Prostate gland (tissue), 2 donors: ENCODE data around the gene KRT13. TPM values are rescaled to one million over a fixed set of nuclear protein-coding genes. Genes with fewer than 3 reads are reported as not detected.

Experiments used
- DNase-seq: peaks from one replicate; pipeline ENCODE4 v3.0.0-alpha.2; 2019; ENCODE audit warnings: low spot score
- H3K27ac ChIP-seq, 2 donors: fragments of 200-600 bp; sonication (generic); 2 replicates each; pipeline ENCODE4 v1.5.1; 2017 to 2019
- H3K27me3 ChIP-seq: fragments of 200-600 bp; sonication (generic); replicated peaks from 2 replicates; pipeline ENCODE4 v1.5.1; 2019; ENCODE audit not compliant: insufficient read depth
- H3K36me3 ChIP-seq, 2 donors: fragments of 200-600 bp; sonication (generic); 1 replicate in 1 of 2; 2 replicates in 1 of 2; pipeline versions ENCODE4 v1.5.1 to v1.8.1; 2017 to 2019
- H3K4me1 ChIP-seq: fragments of 200-600 bp; sonication (generic); replicated peaks from 2 replicates; pipeline ENCODE4 v1.5.1; 2019
- H3K4me3 ChIP-seq, 2 donors: fragments of 200-600 bp; sonication (generic); 2 replicates each; pipeline ENCODE4 v1.5.1; 2017 to 2019
- H3K9me3 ChIP-seq: fragments of 200-600 bp; sonication (generic); 2 replicates; pipeline ENCODE4 v1.5.1; 2017
- POLR2A ChIP-seq: fragments of 450-650 bp; IDR thresholded peaks from one replicate; pipeline ENCODE4 v1.6.1; 2016; ENCODE audit warnings: antibody characterized with exemption, mild to moderate bottlenecking
- POLR2AphosphoS5 ChIP-seq: sonication (generic); formaldehyde crosslinking; IDR thresholded peaks from one replicate; pipeline ENCODE4 v1.6.1; 2017; ENCODE audit warnings: antibody characterized with exemption
- WGBS: methylation state at CpG from one replicate; pipeline ENCODE4 v1.1.5; 2018; 5-methylcytosine and 5-hydroxymethylcytosine counted together
- intact Hi-C: fragments of 100-400 bp; cut with DNase I; formaldehyde crosslinking; loops from one replicate; pipeline ENCODE4 v1.14.2; 2022
- total RNA-seq, 2 donors: library from RNA; depleted of rRNA; stranded (reverse); fragments of >200 nt; gene quantifications; one replicate each; pipeline ENCODE4 v1.1.0, GENCODE V29; 2016
- TF ChIP-seq, protein P1 (sequence below), 4 experiments: fragments of 200-600 bp in 2 of 4; fragments of 450-650 bp in 2 of 4; sonication (generic) in 2 of 4; IDR thresholded peaks; 1 replicate in 3 of 4; 2 replicates in 1 of 4; pipeline ENCODE4 v1.5.1; 2016 to 2019; ENCODE audit warnings: antibody characterized with exemption in 4 of 4, mild to moderate bottlenecking in 2 of 4, moderate library complexity in 2 of 4

KRT13 gene
- total RNA-seq, 2 donors from 2014 or later = 38.4 to 62.7 TPM

DNA sequence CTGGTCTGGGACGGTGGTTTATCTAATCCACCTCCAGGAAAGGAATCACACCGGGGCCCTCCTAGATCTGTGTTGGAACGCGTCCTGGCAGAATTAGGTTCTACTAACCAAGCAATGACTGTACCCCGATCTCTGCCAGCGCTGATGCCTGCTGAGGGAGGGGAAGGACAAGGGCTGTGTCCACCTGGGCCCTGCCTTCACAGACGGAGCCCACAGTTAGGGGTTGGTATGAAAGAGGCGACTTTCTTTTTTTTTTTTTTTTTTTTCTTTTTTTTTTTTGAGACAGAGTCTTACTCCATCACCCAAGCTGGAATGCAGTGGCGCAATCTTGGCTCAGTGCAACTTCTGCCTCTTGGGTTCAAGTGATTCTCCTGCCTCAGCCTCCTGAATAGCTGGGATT, 32.6 kb upstream of the KRT13 start:
- no peaks in the 10 kb centered on the region for H3K9me3 ChIP-seq
- 70% methylated on average over 9 of the region's 9 CpGs for WGBS
- DNase-seq = no peak
- TF ChIP-seq, protein P1, sequence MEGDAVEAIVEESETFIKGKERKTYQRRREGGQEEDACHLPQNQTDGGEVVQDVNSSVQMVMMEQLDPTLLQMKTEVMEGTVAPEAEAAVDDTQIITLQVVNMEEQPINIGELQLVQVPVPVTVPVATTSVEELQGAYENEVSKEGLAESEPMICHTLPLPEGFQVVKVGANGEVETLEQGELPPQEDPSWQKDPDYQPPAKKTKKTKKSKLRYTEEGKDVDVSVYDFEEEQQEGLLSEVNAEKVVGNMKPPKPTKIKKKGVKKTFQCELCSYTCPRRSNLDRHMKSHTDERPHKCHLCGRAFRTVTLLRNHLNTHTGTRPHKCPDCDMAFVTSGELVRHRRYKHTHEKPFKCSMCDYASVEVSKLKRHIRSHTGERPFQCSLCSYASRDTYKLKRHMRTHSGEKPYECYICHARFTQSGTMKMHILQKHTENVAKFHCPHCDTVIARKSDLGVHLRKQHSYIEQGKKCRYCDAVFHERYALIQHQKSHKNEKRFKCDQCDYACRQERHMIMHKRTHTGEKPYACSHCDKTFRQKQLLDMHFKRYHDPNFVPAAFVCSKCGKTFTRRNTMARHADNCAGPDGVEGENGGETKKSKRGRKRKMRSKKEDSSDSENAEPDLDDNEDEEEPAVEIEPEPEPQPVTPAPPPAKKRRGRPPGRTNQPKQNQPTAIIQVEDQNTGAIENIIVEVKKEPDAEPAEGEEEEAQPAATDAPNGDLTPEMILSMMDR (IDR thresholded peaks at IDR 0.05) = no peak
- intact Hi-C loops = no loop called here
- no peak overlapping the region for H3K27ac ChIP-seq
- no peaks in the 10 kb centered on the region for H3K27me3 ChIP-seq
- H3K4me3 ChIP-seq = no peak overlapping the region
- peaks cover 10% of the 10 kb centered on the region for H3K4me1 ChIP-seq
- H3K36me3 ChIP-seq = no peaks in the 10 kb centered on the region

DNA sequence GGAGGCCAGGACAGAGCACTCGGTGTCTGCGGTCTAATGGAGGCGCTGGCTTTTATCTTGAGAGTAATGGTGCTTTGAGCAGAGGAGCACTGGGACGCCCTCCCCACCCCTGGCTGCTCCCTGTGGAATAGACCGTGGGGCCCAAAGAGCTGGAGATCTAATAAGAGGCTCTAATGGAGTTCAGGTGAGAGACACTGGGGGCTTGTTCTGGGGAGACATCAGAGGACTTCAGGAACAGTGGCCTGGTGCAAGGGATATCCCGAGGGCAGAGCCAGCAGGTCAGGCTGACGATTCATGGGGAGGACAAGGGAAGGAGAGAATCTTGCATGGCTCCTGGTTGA, 32.2 kb upstream of the KRT13 start:
- WGBS = 91% methylated on average over 7 of the region's 7 CpGs
- peaks cover 10% of the 10 kb centered on the region for H3K4me1 ChIP-seq
- intact Hi-C loops = no loop called here
- peak overlapping the region in 1 of 2 donors; percentile 28 for H3K27ac ChIP-seq
- H3K4me3 ChIP-seq = no peak overlapping the region
- no peaks in the 10 kb centered on the region for H3K36me3 ChIP-seq
- H3K9me3 ChIP-seq = no peaks in the 10 kb centered on the region
- no peaks in the 10 kb centered on the region for H3K27me3 ChIP-seq
- TF ChIP-seq POLR2AphosphoS5 = no peak
- TF ChIP-seq, protein P1 (IDR thresholded peaks at IDR 0.05) = no peak
- no peak for TF ChIP-seq POLR2A
- no peak for DNase-seq

DNA sequence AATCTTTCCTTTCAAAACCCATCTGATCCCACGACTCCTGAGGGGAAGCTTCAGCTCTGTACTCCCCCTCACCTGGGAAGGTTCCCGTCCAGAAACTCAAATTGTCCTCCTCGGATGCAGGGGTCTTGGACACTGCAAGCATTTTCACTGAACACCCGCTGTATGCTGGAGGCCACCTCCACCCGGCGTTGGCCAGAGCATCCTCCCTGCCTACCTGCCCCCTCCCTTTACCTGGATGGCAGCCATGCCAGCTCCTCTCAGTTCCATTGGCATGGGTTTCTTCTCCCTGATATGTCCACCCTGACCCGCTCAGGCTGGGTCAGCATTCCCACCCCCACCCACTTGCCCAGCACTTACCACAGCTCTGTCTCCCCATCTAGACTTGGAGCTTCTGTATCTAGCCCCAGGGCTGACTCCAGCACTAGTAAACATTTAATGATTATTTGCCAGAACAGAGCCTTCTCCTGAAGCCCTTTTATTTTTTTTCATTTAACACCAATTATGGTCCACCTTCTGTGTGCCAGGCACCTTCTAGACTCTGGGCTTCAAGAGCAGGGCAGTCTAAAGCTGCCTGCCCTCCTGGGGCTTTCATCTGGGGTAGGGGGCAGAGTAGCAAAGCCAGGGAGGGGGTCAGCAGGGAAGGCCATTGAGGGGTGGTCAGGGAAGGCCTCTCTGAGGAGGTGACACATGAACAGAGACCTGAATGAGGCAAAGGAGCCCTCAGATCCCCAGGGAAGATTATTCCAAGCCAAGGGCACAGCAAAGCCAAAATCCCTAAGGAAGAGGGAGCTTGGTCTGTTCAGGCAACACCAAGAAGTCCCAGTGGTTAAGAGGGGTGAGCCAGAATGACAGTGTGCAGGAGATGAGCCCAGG, 31.6 kb upstream of the KRT13 start:
- peak overlapping the region in 1 of 2 donors; percentile 28 for H3K27ac ChIP-seq
- H3K4me3 ChIP-seq = no peak overlapping the region
- no peaks in the 10 kb centered on the region for H3K36me3 ChIP-seq
- H3K9me3 ChIP-seq = no peaks in the 10 kb centered on the region
- H3K27me3 ChIP-seq = no peaks in the 10 kb centered on the region
- DNase-seq = no peak
- TF ChIP-seq, protein P1 (IDR thresholded peaks at IDR 0.05) = no peak
- TF ChIP-seq POLR2A (no peak), POLR2AphosphoS5 (no peak)
- WGBS = 80% methylated on average over 7 of the region's 7 CpGs
- H3K4me1 ChIP-seq = peaks cover 10% of the 10 kb centered on the region
- intact Hi-C loops = no loop called here

DNA sequence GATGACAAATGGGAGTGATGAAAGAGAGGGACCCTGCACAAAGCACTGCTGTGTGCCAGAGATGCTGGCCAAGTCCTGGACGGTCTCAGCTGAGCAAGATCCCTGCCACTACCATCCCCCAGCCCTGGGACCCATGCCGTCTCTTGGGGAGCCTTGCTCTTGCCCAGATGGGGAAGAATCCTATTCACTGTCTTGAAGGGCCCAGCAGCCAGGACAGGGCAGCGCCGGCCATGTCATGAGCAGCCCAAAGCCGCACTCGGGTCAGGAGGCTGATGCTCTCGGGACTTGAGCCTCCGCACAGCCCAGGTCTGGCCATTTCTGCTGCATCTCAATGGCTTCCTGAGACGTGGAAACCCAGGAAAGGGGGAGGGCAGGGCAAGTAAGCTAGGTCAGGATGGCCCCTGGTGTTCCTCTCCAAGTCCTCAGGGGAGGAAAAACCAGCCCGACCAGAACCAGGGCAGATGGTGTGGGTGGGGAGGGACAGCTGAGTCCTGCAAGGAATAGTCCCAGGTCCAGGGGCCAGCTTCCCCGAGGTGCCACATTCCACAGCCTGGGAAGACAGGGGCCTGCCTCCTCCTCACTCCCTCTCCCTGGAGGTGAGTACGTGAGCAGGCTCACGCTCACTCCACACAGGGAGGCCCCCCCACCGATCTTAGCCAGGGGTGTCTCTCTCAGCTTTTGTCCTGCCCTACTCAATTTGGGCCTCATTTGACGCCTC, 30.5 kb upstream of the KRT13 start:
- no peaks in the 10 kb centered on the region for H3K27me3 ChIP-seq
- WGBS = 66% methylated on average over 15 of the region's 15 CpGs
- no peaks in the 10 kb centered on the region for H3K36me3 ChIP-seq
- TF ChIP-seq POLR2AphosphoS5 (peak; percentile 48), POLR2A (no peak)
- TF ChIP-seq, protein P1 (IDR thresholded peaks at IDR 0.05) = no peak
- intact Hi-C loops = no loop called here
- peak; percentile 78 for DNase-seq
- peak overlapping the region in 1 of 2 donors; percentile 6 for H3K27ac ChIP-seq
- no peak overlapping the region for H3K4me3 ChIP-seq
- peaks cover 10% of the 10 kb centered on the region for H3K4me1 ChIP-seq
- no peaks in the 10 kb centered on the region for H3K9me3 ChIP-seq
